Mesendoderm (in vitro differentiated cells): ENCODE data around the gene PTX4.

Source experiments
- DNase-seq: peaks from one replicate; pipeline ENCODE4 v3.0.0; 2013
- H2AK5ac ChIP-seq: 2 replicates; pipeline ENCODE4 v1.6.1; 2013; ENCODE audit warnings: low read length, inconsistent platforms
- H2BK120ac ChIP-seq: 2 replicates; pipeline ENCODE4 v1.6.1; 2013; ENCODE audit warnings: low read depth, mild to moderate bottlenecking, low read length, moderate library complexity, mixed read lengths
- H2BK15ac ChIP-seq: replicated peaks from 2 replicates; pipeline ENCODE4 v1.6.1; 2013; ENCODE audit warnings: low read depth, mild to moderate bottlenecking, moderate library complexity
- H2BK5ac ChIP-seq: 2 replicates; pipeline ENCODE4 v1.6.1; 2013; ENCODE audit warnings: low read length, inconsistent platforms
- H3K18ac ChIP-seq: 2 replicates; pipeline ENCODE4 v1.6.1; 2013; ENCODE audit warnings: mild to moderate bottlenecking, low read length, mixed read lengths
- H3K23ac ChIP-seq: one replicate; pipeline ENCODE4 v1.6.1; 2013; ENCODE audit warnings: low read length
- H3K27ac ChIP-seq: 2 replicates; pipeline ENCODE4 v1.5.1; 2013; ENCODE audit warnings: low read depth, mild to moderate bottlenecking, inconsistent platforms, low read length, moderate library complexity
- H3K27me3 ChIP-seq: 2 replicates; pipeline ENCODE4 v1.6.1; 2013; ENCODE audit warnings: low read length, control low read depth, mild to moderate bottlenecking, inconsistent platforms; ENCODE audit not compliant: insufficient read depth, poor library complexity
- H3K36me3 ChIP-seq: 2 replicates; pipeline ENCODE4 v1.6.1; 2013; ENCODE audit warnings: low read length, inconsistent platforms; ENCODE audit not compliant: control insufficient read depth, insufficient read depth
- H3K4ac ChIP-seq: one replicate; pipeline ENCODE4 v1.6.1; 2013; ENCODE audit warnings: low read depth, mild to moderate bottlenecking, low read length, moderate library complexity
- H3K4me1 ChIP-seq: 2 replicates; pipeline ENCODE4 v1.6.1; 2013; ENCODE audit warnings: low read depth, low read length, inconsistent platforms; ENCODE audit not compliant: control insufficient read depth
- H3K4me2 ChIP-seq: 2 replicates; pipeline ENCODE4 v1.6.1; 2013; ENCODE audit warnings: low read length
- H3K4me3 ChIP-seq: 2 replicates; pipeline ENCODE4 v1.5.1; 2013; ENCODE audit warnings: mild to moderate bottlenecking, low read length
- H3K56ac ChIP-seq: one replicate; pipeline ENCODE4 v1.6.1; 2013; ENCODE audit warnings: low read length
- H3K79me1 ChIP-seq: 2 replicates; pipeline ENCODE4 v1.6.1; 2013; ENCODE audit warnings: low read length, inconsistent platforms
- H3K79me2 ChIP-seq: 2 replicates; pipeline ENCODE4 v1.6.1; 2013; ENCODE audit warnings: mild to moderate bottlenecking, low read length; ENCODE audit not compliant: control insufficient read depth, insufficient read depth
- H3K9ac ChIP-seq: 2 replicates; pipeline ENCODE4 v1.6.1; 2013; ENCODE audit warnings: low read length, inconsistent platforms
- H4K5ac ChIP-seq: one replicate; pipeline ENCODE4 v1.6.1; 2013; ENCODE audit warnings: low read length
- H4K8ac ChIP-seq: one replicate; pipeline ENCODE4 v1.6.1; 2013; ENCODE audit warnings: low read depth, mild to moderate bottlenecking, control low read depth, low read length, moderate library complexity
- WGBS: extraction: QIAGEN DNeasy Blood & Tissue Kit; methylation state at CpG from one replicate; pipeline ENCODE4 v1.1.7; 2013; ENCODE audit warnings: low lambda C conversion rate, missing lambda C conversion rate; ENCODE audit not compliant: insufficient coverage; ENCODE audit errors: extremely low coverage; 5-methylcytosine and 5-hydroxymethylcytosine counted together

The PTX4 gene

DNA sequence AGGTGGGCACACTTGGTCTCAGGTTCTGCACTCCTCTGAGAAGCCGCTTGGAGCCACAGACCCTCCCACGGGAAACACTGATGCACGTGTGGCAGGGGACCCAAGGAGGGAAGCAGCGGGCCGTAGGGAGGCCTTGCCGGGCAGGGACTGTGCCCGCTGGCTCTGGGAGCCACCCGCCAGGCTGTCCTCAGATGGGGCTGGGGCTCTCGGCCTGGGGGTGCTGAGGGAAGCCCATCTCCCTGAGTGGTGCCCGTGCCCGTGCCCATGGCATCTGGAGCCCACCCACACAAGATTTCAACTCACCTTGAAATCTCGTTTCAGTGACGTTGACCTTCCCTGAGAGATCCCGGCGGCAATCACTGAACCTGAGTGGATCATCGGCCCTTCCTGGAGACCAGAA, 31.8 kb downstream of the PTX4 start:
- Histone ChIP-seq H3K79me1 (no peaks in the 10 kb centered on the region), H3K4me2 (no peak overlapping the region), H3K56ac (no peak overlapping the region), H2BK5ac (no peak overlapping the region), H3K23ac (no peak overlapping the region), H3K4me1 (no peaks in the 10 kb centered on the region), H2AK5ac (no peak overlapping the region), H4K8ac (no peak overlapping the region), H3K79me2 (no peaks in the 10 kb centered on the region), H3K4ac (no peak overlapping the region), H3K27me3 (no peaks in the 10 kb centered on the region), H2BK15ac (no peak overlapping the region), H3K36me3 (no peaks in the 10 kb centered on the region), H2BK120ac (no peak overlapping the region), H4K5ac (no peak overlapping the region), H3K18ac (no peak overlapping the region), H3K4me3 (no peak overlapping the region), H3K9ac (no peak overlapping the region), H3K27ac (no peak overlapping the region)
- no CpG with 5 or more reads among the region's 16 CpGs for WGBS
- DNase-seq = no peak

DNA sequence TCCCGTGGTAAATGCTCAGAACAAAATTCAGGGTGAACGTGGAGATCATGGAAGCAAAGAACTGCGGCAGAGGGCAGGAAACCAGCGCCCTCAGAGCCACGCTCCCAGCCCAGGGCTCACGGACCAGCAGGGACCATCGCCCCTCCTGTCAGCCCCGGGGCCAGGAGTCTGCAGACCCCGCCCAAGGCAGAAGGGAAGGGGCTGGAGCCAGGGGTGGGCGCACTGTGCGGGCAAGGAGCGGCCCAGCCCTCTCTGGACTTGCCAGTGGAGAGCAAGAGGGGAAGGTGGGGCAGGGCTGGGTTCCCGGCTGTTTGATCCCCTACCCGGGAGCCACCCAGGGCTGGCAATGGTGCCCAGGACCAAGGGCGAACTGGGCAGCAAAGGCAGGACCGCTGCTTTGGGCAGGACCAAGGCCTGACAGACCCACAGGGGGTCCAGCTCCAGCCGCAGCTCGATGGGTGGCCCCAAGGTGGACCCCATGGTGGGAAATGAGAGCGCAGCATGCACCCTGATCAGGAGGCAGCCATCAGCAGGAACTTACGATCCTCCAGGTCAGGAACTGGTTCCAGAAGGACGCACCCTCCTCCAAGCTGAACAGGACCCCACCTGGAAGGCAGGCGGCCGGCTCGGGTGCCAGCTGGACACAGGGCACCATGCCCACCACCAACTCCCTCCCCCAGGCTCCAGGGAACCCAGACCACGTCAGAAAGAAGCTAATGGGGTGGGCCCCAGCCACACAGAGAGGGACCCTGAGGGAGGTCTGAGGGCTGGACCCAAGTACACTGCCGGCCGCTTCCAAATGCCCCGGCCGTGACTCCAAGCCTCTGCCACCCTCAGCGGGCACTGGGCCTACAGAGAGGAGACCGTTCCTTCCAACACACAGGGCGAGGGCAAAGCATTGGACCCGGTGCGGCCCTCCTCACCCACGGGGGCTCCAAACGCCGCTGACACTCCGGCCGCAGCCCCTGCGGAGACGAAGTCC, 33.3 kb downstream of the PTX4 start:
- Histone ChIP-seq H4K8ac (no peak overlapping the region), H3K79me2 (no peaks in the 10 kb centered on the region), H3K79me1 (no peaks in the 10 kb centered on the region), H3K4ac (no peak overlapping the region), H2BK120ac (no peak overlapping the region), H3K56ac (no peak overlapping the region), H3K4me2 (no peak overlapping the region), H3K4me1 (no peaks in the 10 kb centered on the region), H3K27me3 (no peaks in the 10 kb centered on the region), H3K36me3 (peaks cover 3% of the 10 kb centered on the region), H4K5ac (no peak overlapping the region), H2BK15ac (no peak overlapping the region), H3K18ac (no peak overlapping the region), H3K27ac (no peak overlapping the region), H2AK5ac (no peak overlapping the region), H3K4me3 (no peak overlapping the region), H3K23ac (no peak overlapping the region), H3K9ac (no peak overlapping the region), H2BK5ac (no peak overlapping the region)
- DNase-seq = no peak
- WGBS = no CpG with 5 or more reads among the region's 41 CpGs

DNA sequence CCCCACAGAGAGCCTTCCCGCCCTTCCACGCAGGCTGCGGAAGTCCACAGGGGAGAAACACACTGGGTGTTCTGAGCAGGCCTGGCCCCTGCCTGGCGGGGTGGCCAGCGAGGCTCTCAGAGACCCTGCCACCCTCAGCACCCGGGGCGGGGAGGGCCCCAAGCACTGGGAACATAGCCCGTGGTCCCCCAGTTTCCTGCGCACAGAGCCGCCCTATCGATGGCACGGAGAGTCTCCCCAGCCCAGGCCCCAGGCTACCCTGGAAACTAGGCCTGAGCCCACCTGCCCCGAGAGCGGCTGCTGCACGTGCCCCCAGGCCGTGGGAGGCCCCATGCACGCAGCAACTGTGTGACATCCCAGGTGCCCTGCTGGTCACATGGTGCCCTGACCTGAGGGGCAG, 34.2 kb downstream of the PTX4 start:
- H3K4me1 ChIP-seq = no peaks in the 10 kb centered on the region
- no peak overlapping the region for H4K8ac ChIP-seq
- H2BK120ac ChIP-seq = no peak overlapping the region
- no peak overlapping the region for H3K27ac ChIP-seq
- H3K36me3 ChIP-seq = peaks cover 3% of the 10 kb centered on the region
- H3K4ac ChIP-seq = no peak overlapping the region
- no peak overlapping the region for H3K18ac ChIP-seq
- no peak overlapping the region for H4K5ac ChIP-seq
- no peaks in the 10 kb centered on the region for H3K27me3 ChIP-seq
- no peak overlapping the region for H3K4me2 ChIP-seq
- no peaks in the 10 kb centered on the region for H3K79me1 ChIP-seq
- DNase-seq = no peak
- H2BK15ac ChIP-seq = no peak overlapping the region
- no peak overlapping the region for H3K9ac ChIP-seq
- H2AK5ac ChIP-seq = no peak overlapping the region
- no peaks in the 10 kb centered on the region for H3K79me2 ChIP-seq
- WGBS = no CpG with 5 or more reads among the region's 17 CpGs
- no peak overlapping the region for H3K56ac ChIP-seq
- H3K4me3 ChIP-seq = no peak overlapping the region
- no peak overlapping the region for H2BK5ac ChIP-seq
- no peak overlapping the region for H3K23ac ChIP-seq

DNA sequence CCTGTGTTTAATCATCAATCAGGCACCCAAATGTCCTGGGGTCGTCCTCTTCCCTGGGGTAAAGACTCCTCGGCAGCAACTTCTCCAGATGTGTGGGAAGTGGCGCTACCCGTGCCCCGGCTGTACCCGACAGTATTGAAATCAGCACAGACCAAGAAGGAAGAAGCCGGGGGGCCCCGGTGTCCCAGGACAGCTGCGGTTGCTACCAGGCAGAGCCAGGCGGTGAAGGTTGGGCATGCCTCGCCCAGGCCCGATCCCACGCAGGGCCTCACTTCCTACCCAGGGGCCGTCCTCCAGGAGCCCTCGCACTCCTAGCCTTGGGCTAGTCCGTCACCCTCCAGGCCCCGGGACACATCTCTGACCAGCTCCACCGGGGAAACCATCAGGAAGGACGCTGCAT, 35.4 kb downstream of the PTX4 start:
- Histone ChIP-seq H2BK15ac (no peak overlapping the region), H4K5ac (no peak overlapping the region), H3K18ac (no peak overlapping the region), H3K23ac (no peak overlapping the region), H3K4me2 (no peak overlapping the region), H2BK5ac (no peak overlapping the region), H2BK120ac (no peak overlapping the region), H3K9ac (no peak overlapping the region), H3K4ac (no peak overlapping the region), H3K4me3 (no peak overlapping the region), H3K36me3 (peaks cover 3% of the 10 kb centered on the region), H4K8ac (no peak overlapping the region), H3K4me1 (no peaks in the 10 kb centered on the region), H3K27ac (no peak overlapping the region), H2AK5ac (no peak overlapping the region), H3K79me1 (no peaks in the 10 kb centered on the region), H3K79me2 (no peaks in the 10 kb centered on the region), H3K56ac (no peak overlapping the region), H3K27me3 (no peaks in the 10 kb centered on the region)
- no CpG with 5 or more reads among the region's 19 CpGs for WGBS
- DNase-seq = no peak

DNA sequence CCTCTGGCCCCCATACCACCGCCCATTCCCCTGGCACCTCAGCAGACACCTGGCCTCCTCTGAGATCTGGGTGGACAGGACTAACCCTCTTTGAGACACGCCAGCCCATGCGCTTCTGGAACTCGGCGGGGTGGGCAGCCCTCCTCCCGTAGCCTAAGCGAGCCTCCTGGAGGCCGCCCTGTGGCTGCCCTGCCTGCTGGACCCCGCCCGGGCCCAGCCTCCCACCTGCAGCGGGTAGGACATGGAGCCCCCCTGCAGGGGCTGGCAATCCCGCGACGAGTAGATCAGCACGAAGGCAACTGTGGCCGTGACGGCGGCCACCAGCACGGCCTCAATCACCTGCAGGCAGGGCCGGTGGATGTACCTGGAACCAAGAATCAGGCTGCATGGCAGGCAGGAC, 36.2 kb downstream of the PTX4 start:
- Histone ChIP-seq H4K8ac (no peak overlapping the region), H3K36me3 (peaks cover 3% of the 10 kb centered on the region)
- WGBS = no CpG with 5 or more reads among the region's 20 CpGs

More for the DNA sequence above, 36.2 kb downstream of the PTX4 start:
- no peak overlapping the region for H3K23ac ChIP-seq
- no peaks in the 10 kb centered on the region for H3K27me3 ChIP-seq
- H2BK15ac ChIP-seq = no peak overlapping the region
- no peaks in the 10 kb centered on the region for H3K79me1 ChIP-seq
- H3K79me2 ChIP-seq = no peaks in the 10 kb centered on the region
- H2BK5ac ChIP-seq = no peak overlapping the region
- DNase-seq = no peak
- no peak overlapping the region for H2BK120ac ChIP-seq
- H3K4me3 ChIP-seq = no peak overlapping the region
- no peak overlapping the region for H2AK5ac ChIP-seq
- H3K9ac ChIP-seq = no peak overlapping the region
- no peaks in the 10 kb centered on the region for H3K4me1 ChIP-seq
- H3K56ac ChIP-seq = no peak overlapping the region
- no peak overlapping the region for H3K27ac ChIP-seq
- no peak overlapping the region for H4K5ac ChIP-seq
- H3K4me2 ChIP-seq = no peak overlapping the region
- H3K4ac ChIP-seq = no peak overlapping the region
- H3K18ac ChIP-seq = no peak overlapping the region
